Spleen (tissue), 11 donors: ENCODE measurements around the gene TMPRSS2. TPM values are rescaled to one million over a fixed set of nuclear protein-coding genes. Genes with fewer than 3 reads are reported as not detected.

Source experiments
- DNase-seq: peaks from one replicate; pipeline ENCODE4 v3.0.0-alpha.2; 2020
- H3K27ac ChIP-seq, 8 donors: fragments of 200-600 bp; sonication (generic) in 7 of 8; 1 replicate in 4 of 8; 2 replicates in 4 of 8; pipeline versions ENCODE4 v1.5.0 to v1.8.0; 2016 to 2021; ENCODE audit warnings: inconsistent platforms in 4 of 8, mild to moderate bottlenecking in 4 of 8, moderate library complexity in 1 of 8
- H3K27me3 ChIP-seq, 7 donors: fragments of 200-600 bp; sonication (generic) in 6 of 7; replicated peaks in 1 of 7; 1 replicate in 4 of 7; 2 replicates in 3 of 7; pipeline versions ENCODE4 v1.5.0 to v1.8.0; 2016 to 2021; ENCODE audit warnings: inconsistent platforms in 3 of 7, mild to moderate bottlenecking in 1 of 7
- H3K36me3 ChIP-seq, 6 donors: fragments of 200-600 bp; sonication (generic) in 5 of 6; 1 replicate in 4 of 6; 2 replicates in 2 of 6; pipeline versions ENCODE4 v1.5.0 to v1.8.0; 2016 to 2021; ENCODE audit warnings: inconsistent platforms in 2 of 6
- H3K4me1 ChIP-seq, 6 donors: fragments of 200-600 bp; sonication (generic) in 5 of 6; 1 replicate in 3 of 6; 2 replicates in 3 of 6; pipeline versions ENCODE4 v1.5.0 to v1.8.0; 2016 to 2021; ENCODE audit warnings: inconsistent platforms in 3 of 6
- H3K4me3 ChIP-seq, 8 donors: fragments of 200-600 bp; sonication (generic) in 7 of 8; 1 replicate in 4 of 8; 2 replicates in 4 of 8; pipeline versions ENCODE4 v1.5.0 to v1.8.0; 2016 to 2021; ENCODE audit warnings: inconsistent platforms in 4 of 8, mild to moderate bottlenecking in 4 of 8, moderate library complexity in 2 of 8
- H3K9me3 ChIP-seq, 8 donors: fragments of 200-600 bp; sonication (generic) in 7 of 8; 1 replicate in 4 of 8; 2 replicates in 4 of 8; pipeline versions ENCODE4 v1.5.0 to v1.8.0; 2016 to 2021; ENCODE audit warnings: inconsistent platforms in 4 of 8
- CTCF ChIP-seq, 11 experiments: fragments of 200-600 bp in 7 of 11; fragments of 450-650 bp in 4 of 11; sonication (generic) in 4 of 11; IDR thresholded peaks in 8 of 11; conservative IDR thresholded peaks in 3 of 11; 1 replicate in 7 of 11; 2 replicates in 4 of 11; pipeline versions ENCODE4 v1.4.0 to v1.8.0; 2016 to 2021; ENCODE audit warnings: antibody characterized with exemption in 11 of 11, inconsistent platforms in 4 of 11, mild to moderate bottlenecking in 1 of 11
- POLR2A ChIP-seq, 3 donors: fragments of 450-650 bp; IDR thresholded peaks; one replicate each; pipeline ENCODE4 v1.5.1; 2017; ENCODE audit warnings: antibody characterized with exemption in 3 of 3, mild to moderate bottlenecking in 1 of 3
- POLR2AphosphoS5 ChIP-seq, 3 donors: sonication (generic); formaldehyde crosslinking; IDR thresholded peaks; one replicate each; pipeline ENCODE4 v1.5.1; 2017; ENCODE audit warnings: antibody characterized with exemption in 3 of 3
- WGBS, 5 donors: extraction: QIAGEN DNeasy Blood & Tissue Kit in 3 of 5; methylation state at CpG; one replicate each; pipeline versions ENCODE4 v1.1.5 to v1.1.7; 2013 to 2018; 5-methylcytosine and 5-hydroxymethylcytosine counted together
- intact Hi-C: fragments of 100-400 bp; cut with DNase I; formaldehyde crosslinking; loops from one replicate; pipeline ENCODE4 v1.15.0; 2023; ENCODE audit warnings: low total_unique reads
- polyA plus RNA-seq, 3 donors: library from polyadenylated mRNA; stranded (reverse); fragments of 200-250 nt; gene quantifications; one replicate each; pipeline ENCODE4 v1.2.1, GENCODE V29; 2013
- total RNA-seq, 7 donors: library from RNA; depleted of rRNA in 3 of 7; stranded (reverse); fragments of >200 nt in 3 of 7; fragmentation: NEBNext Ultra II Directional in 4 of 7; extraction: Animal tissue kit (Norgen Biotek cat#: 25700) in 4 of 7; gene quantifications; one replicate each; pipeline versions ENCODE4 v1.1.0 to v1.2.1, GENCODE V29; 2016 to 2021
- donor health status: healthy with polysubstance abuse.
- donor health status: DM: no; HTN: no; CAD: no; lungs with moderate emphysema.
- donor health status: DM: no; HTN: no; CAD: no.
- donor health status: Bipolar disorder and iron deficiency.
- donor health status: healthy.
- donor health status: DM: no; HTN: no; CAD: no.
- donor health status: DM: yes; HTN: yes; CAD: no.

Gene TMPRSS2
- total and polyA plus RNA-seq, 10 donors: 0.06 to 0.25 (median 0.10) TPM; not detected in 5

DNA sequence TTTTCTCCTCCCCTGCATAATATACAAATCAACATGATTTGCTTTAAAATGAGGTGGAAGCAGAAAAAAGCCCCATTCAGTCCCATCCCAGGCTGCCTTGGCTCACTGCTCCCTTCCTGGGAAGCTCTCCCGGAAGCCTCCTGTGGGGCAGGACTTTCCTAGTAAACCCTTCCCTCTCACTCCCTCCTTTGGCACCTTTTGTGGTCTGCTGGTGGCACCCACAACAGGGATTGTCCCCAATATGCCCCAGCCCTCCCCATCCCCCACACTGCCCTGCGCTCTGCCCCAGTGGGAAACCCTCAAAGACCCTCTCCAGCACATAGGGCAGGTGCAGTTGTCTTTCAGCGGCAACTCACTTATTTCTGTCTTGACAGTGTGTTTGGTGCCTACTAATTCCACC is 1.8 kb upstream of the TMPRSS2 start:
- H3K36me3 ChIP-seq: no peaks in the 10 kb centered on the region
- H3K4me3 ChIP-seq: no peak overlapping the region
- 55 to 69% (median 68%) methylated on average over 3 of the region's 3 CpGs for WGBS, 5 donors
- H3K4me1 ChIP-seq: peaks cover 6 to 26% (median 17%) of the 10 kb centered on the region in 6 donors
- DNase-seq: no peak
- TF ChIP-seq CTCF (IDR thresholded peaks at IDR 0.05 in 8 of 11, conservative IDR thresholded peaks at IDR 0.05 in 3 of 11) (no peak), POLR2A (IDR thresholded peaks at IDR 0.05) (no peak)
- peaks cover 0 to 77% (median 47%) of the 10 kb centered on the region in 7 donors for H3K27me3 ChIP-seq
- intact Hi-C loops: no loop called here
- no peak overlapping the region for H3K27ac ChIP-seq
- H3K9me3 ChIP-seq: no peaks in the 10 kb centered on the region

GRCh38 chr21:41509145-41509496 is 1.2 kb upstream of the TMPRSS2 start:
- intact Hi-C loops: no loop called here
- Histone ChIP-seq H3K9me3 (no peaks in the 10 kb centered on the region), H3K36me3 (no peaks in the 10 kb centered on the region), H3K27me3 (peaks cover 0 to 83% (median 47%) of the 10 kb centered on the region in 7 donors), H3K4me3 (no peak overlapping the region), H3K4me1 (peaks cover 6 to 26% (median 17%) of the 10 kb centered on the region in 6 donors), H3K27ac (no peak overlapping the region)
- no peak for DNase-seq
- 50 to 57% (median 53%) methylated on average over 7 of the region's 7 CpGs for WGBS, 5 donors
- TF ChIP-seq POLR2A (IDR thresholded peaks at IDR 0.05) (no peak), CTCF (IDR thresholded peaks at IDR 0.05 in 8 of 11, conservative IDR thresholded peaks at IDR 0.05 in 3 of 11) (no peak), POLR2AphosphoS5 (IDR thresholded peaks at IDR 0.05) (no peak)

- WGBS, 5 donors: 4 to 16% (median 5%) methylated on average over 18 to 28 of the region's 28 CpGs
- Histone ChIP-seq H3K36me3 (no peaks in the 10 kb centered on the region), H3K27me3 (peaks cover 0 to 85% (median 47%) of the 10 kb centered on the region in 7 donors), H3K4me3 (peak overlapping the region in 2 of 8 donors; percentile 19 to 43), H3K9me3 (no peaks in the 10 kb centered on the region), H3K4me1 (peaks cover 6 to 26% (median 17%) of the 10 kb centered on the region in 6 donors), H3K27ac (no peak overlapping the region)
- TF ChIP-seq POLR2A (IDR thresholded peaks at IDR 0.05) (no peak), POLR2AphosphoS5 (IDR thresholded peaks at IDR 0.05) (no peak), CTCF (IDR thresholded peaks at IDR 0.05 in 8 of 11, conservative IDR thresholded peaks at IDR 0.05 in 3 of 11) (no peak)
- DNase-seq: no peak
- intact Hi-C loops: no loop called here
Observed at GRCh38 chr21:41508415-41509144, 622 bp upstream of the TMPRSS2 start.

DNA sequence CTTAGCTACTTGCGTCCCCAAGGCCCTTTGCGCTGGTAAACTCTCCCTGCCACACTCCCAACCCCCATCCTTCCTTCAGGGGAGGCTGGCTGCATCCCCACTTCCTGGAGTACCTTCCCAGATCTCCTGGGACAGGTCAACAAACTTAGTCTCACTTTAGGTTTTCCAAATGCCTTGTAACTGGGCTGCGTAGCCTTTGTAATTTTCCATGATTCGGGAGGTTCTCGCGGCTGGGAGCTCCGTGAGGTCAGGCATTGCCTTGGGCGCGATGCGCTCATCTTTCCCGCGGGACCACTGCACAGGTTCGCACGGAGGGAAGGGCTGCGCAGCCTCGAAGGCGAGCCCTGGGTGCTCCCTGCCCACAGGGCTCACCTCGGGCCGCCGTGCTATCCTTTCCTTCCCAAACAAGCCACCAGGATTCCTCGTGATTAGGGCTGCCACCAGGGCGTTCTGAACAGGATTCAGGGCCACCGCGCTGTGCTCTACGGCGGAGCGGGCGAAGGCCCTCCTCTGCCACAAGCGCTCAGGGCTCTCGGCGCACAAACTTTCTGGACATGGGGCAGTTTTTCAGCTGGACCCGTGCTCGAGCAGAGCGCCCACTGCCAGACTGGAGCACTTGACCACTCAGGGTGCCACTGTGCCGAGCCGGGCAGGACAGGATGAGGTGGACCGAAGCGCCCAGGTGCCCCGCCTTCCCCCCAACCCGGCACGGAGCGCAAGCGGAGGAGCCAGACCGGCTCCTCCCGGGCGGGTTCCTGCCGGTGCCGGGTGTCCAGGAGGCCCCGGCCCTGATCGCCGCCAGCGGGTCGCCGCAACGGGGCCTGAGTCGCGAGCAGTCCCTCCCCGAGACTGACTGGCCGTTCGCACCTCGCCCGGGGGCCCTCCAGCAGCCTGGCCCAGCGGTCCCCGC is 1.1 kb downstream of the TMPRSS2 start:
- peaks cover 6 to 26% (median 17%) of the 10 kb centered on the region in 6 donors for H3K4me1 ChIP-seq
- intact Hi-C loops: no loop called here
- no peaks in the 10 kb centered on the region for H3K9me3 ChIP-seq
- no peaks in the 10 kb centered on the region for H3K36me3 ChIP-seq
- TF ChIP-seq POLR2AphosphoS5 (IDR thresholded peaks at IDR 0.05) (no peak), POLR2A (IDR thresholded peaks at IDR 0.05) (no peak), CTCF (IDR thresholded peaks at IDR 0.05 in 8 of 11, conservative IDR thresholded peaks at IDR 0.05 in 3 of 11) (no peak)
- 5 to 8% (median 6%) methylated on average over 30 to 64 of the region's 64 CpGs for WGBS, 5 donors
- no peak overlapping the region for H3K27ac ChIP-seq
- H3K27me3 ChIP-seq: peaks cover 0 to 80% (median 47%) of the 10 kb centered on the region in 7 donors
- H3K4me3 ChIP-seq: peak overlapping the region in 4 of 8 donors; percentile 13 to 43 (median 16)
- no peak for DNase-seq
